A549 (cell line): ENCODE results near the gene SERINC5. TPM values are rescaled to one million over a fixed set of nuclear protein-coding genes. Genes with fewer than 3 reads are reported as not detected.

Experiments used
- ATAC-seq, 2 experiments: fragments of 200-7000 bp in 1 of 2; fragments of >200 bp in 1 of 2; cut with Nextera tagmentation in 1 of 2; cut with Tn5 transposase in 1 of 2; 3 replicates each; pipeline versions ENCODE4 v1.8.0 to v1.9.1; 2018 to 2020; ENCODE audit warnings: mild to moderate bottlenecking in 1 of 2, moderate library complexity in 1 of 2
- CTCF ChIA-PET: fragments of 300-600 bp; sonication (Branson Sonifier 250); formaldehyde crosslinking; extraction: SDS; loops from one replicate; lab custom pipeline; 2021; ENCODE audit warnings: antibody characterized with exemption, inconsistent platforms; lab: Yijun Ruan, JAX
- POLR2A ChIA-PET: fragments of 350-600 bp; formaldehyde crosslinking; extraction: SDS; loops from one replicate; lab custom pipeline; 2021; ENCODE audit warnings: antibody characterized with exemption, inconsistent platforms; lab: Yijun Ruan, JAX
- DNase-seq, 2 experiments: peaks; one replicate each; pipeline versions ENCODE4 v3.0.0 to v3.0.0-alpha.2; 2011 to 2016; ENCODE audit warnings: low read depth in 1 of 2, low spot score in 1 of 2
- FAIRE-seq: peaks from 2 replicates; lab custom pipeline; 2011; peaks lifted over from hg19 to GRCh38; lab: Jason Lieb, UNC
- H3K27ac ChIP-seq, 2 experiments: fragments of >200 bp; sonication (Bioruptor Twin); formaldehyde crosslinking; 3 replicates each; pipeline ENCODE4 v1.5.1; 2016 to 2017
- H3K4me1 ChIP-seq: fragments of >200 bp; sonication (Bioruptor Twin); formaldehyde crosslinking; 3 replicates; pipeline ENCODE4 v1.6.1; 2016
- H3K4me2 ChIP-seq: fragments of >200 bp; sonication (Bioruptor Twin); formaldehyde crosslinking; 3 replicates; pipeline ENCODE4 v1.6.1; 2016
- H3K4me3 ChIP-seq: fragments of >200 bp; sonication (Bioruptor Twin); formaldehyde crosslinking; 3 replicates; pipeline ENCODE4 v1.5.1; 2016
- H3K9me3 ChIP-seq: fragments of >200 bp; sonication (Bioruptor Twin); formaldehyde crosslinking; 3 replicates; pipeline ENCODE4 v1.6.1; 2016
- CBX2 ChIP-seq: fragments of 200-600 bp; sonication (generic); IDR thresholded peaks from 2 replicates; pipeline ENCODE4 v1.6.1; 2016; ENCODE audit warnings: low read depth, mild to moderate bottlenecking, borderline replicate concordance
- EHF ChIP-seq: fragments of 250-450 bp; sonication (Bioruptor Pico); IDR thresholded peaks from 2 replicates; pipeline ENCODE4 v1.5.0; 2020; ENCODE audit warnings: mild to moderate bottlenecking
- EP300 ChIP-seq, 2 experiments: fragments of >200 bp; sonication (Bioruptor Twin); formaldehyde crosslinking; IDR thresholded peaks; 2 replicates in 1 of 2; 3 replicates in 1 of 2; pipeline ENCODE4 v1.6.1; 2016 to 2017
- ESRRA ChIP-seq: fragments of 150-350 bp; IDR thresholded peaks from 2 replicates; pipeline ENCODE4 v1.6.1; 2014; ENCODE audit warnings: mild to moderate bottlenecking, low read length, borderline replicate concordance
- FOSB ChIP-seq: fragments of 250-450 bp; sonication (Bioruptor Pico); IDR thresholded peaks from 2 replicates; pipeline ENCODE4 v1.5.0; 2020; ENCODE audit warnings: mild to moderate bottlenecking, moderate library complexity
- FOSL2 ChIP-seq, 2 experiments: fragments of 450-650 bp in 1 of 2; fragments of >200 bp in 1 of 2; sonication (Bioruptor Twin) in 1 of 2; formaldehyde crosslinking; IDR thresholded peaks; 2 replicates each; pipeline versions ENCODE4 v1.5.0 to v1.6.1; 2016 to 2020; ENCODE audit warnings: mild to moderate bottlenecking in 1 of 2, moderate library complexity in 1 of 2
- HDAC2 ChIP-seq: fragments of 200-600 bp; sonication (generic); IDR thresholded peaks from 2 replicates; pipeline ENCODE4 v1.6.1; 2016
- JUNB ChIP-seq: fragments of >200 bp; sonication (Bioruptor Twin); formaldehyde crosslinking; IDR thresholded peaks from 2 replicates; pipeline ENCODE4 v1.6.1; 2016
- KDM1A ChIP-seq: fragments of 200-600 bp; sonication (generic); IDR thresholded peaks from 2 replicates; pipeline ENCODE4 v1.6.1; 2016; ENCODE audit warnings: low read depth, mild to moderate bottlenecking
- MAFK ChIP-seq: fragments of 450-650 bp; IDR thresholded peaks from 2 replicates; pipeline ENCODE4 v1.6.1; 2014; ENCODE audit not compliant: partially characterized antibody
- NPAS2 ChIP-seq: fragments of 250-450 bp; sonication (Bioruptor Pico); IDR thresholded peaks from 2 replicates; pipeline ENCODE4 v1.8.0; 2022; ENCODE audit warnings: mild to moderate bottlenecking, moderate library complexity, borderline replicate concordance
- PHF8 ChIP-seq: fragments of 200-600 bp; sonication (generic); IDR thresholded peaks from 2 replicates; pipeline ENCODE4 v1.6.1; 2016; ENCODE audit warnings: low read depth, mild to moderate bottlenecking, antibody characterized with exemption, moderate library complexity, borderline replicate concordance
- POLR2AphosphoS2 ChIP-seq: conservative IDR thresholded peaks from 2 replicates; pipeline ENCODE4 v1.6.1; 2012; ENCODE audit warnings: low read length, improper control_type of control experiment, inconsistent platforms
- RAD21 ChIP-seq, 2 experiments: fragments of >200 bp in 1 of 2; sonication (Bioruptor Twin) in 1 of 2; formaldehyde crosslinking in 1 of 2; IDR thresholded peaks in 1 of 2; conservative IDR thresholded peaks in 1 of 2; 2 replicates in 1 of 2; 3 replicates in 1 of 2; pipeline ENCODE4 v1.6.1; 2012 to 2018; ENCODE audit warnings: inconsistent platforms in 1 of 2
- RCOR1 ChIP-seq: fragments of 150-350 bp; IDR thresholded peaks from 2 replicates; pipeline ENCODE4 v1.6.1; 2014; ENCODE audit warnings: antibody characterized with exemption, low read length, low read depth
- RFX5 ChIP-seq: fragments of 450-650 bp; IDR thresholded peaks from 2 replicates; pipeline ENCODE4 v1.7.1; 2014; ENCODE audit warnings: antibody characterized with exemption, mild to moderate bottlenecking, moderate library complexity
- RNF2 ChIP-seq: fragments of 200-600 bp; sonication (generic); IDR thresholded peaks from 2 replicates; pipeline ENCODE4 v1.6.1; 2016; ENCODE audit warnings: low read depth, mild to moderate bottlenecking, antibody characterized with exemption, moderate library complexity, borderline replicate concordance
- TP53 ChIP-seq: fragments of 250-450 bp; sonication (Bioruptor Pico); IDR thresholded peaks from 2 replicates; pipeline ENCODE4 v1.5.0; 2021; ENCODE audit warnings: mild to moderate bottlenecking, moderate library complexity
- ZC3H11A ChIP-seq: fragments of 450-650 bp; IDR thresholded peaks from 2 replicates; pipeline ENCODE4 v1.6.1; 2014; ENCODE audit warnings: antibody characterized with exemption, mild to moderate bottlenecking
- ZFP36 ChIP-seq: fragments of 450-650 bp; IDR thresholded peaks from 2 replicates; pipeline ENCODE4 v1.6.1; 2014; ENCODE audit warnings: borderline replicate concordance; ENCODE audit not compliant: partially characterized antibody
- WGBS: methylation state at CpG from one replicate; pipeline ENCODE4 v1.1.6; 2017; ENCODE audit errors: missing lambda C conversion rate; 5-methylcytosine and 5-hydroxymethylcytosine counted together
- polyA plus RNA-seq, 4 experiments: library from polyadenylated mRNA; depleted of rRNA in 3 of 4; stranded (reverse); fragments of >200 nt; fragmentation: RNase III in 1 of 4; extraction: RNeasy Plus Mini Kit Qiagen cat#74134 plus additional on column Dnase treatment in 1 of 4; gene quantifications; 2 replicates in 3 of 4; 3 replicates in 1 of 4; pipeline ENCODE4 v1.2.3, GENCODE V29; 2011 to 2017
- TF ChIP-seq, protein P1 (sequence below): fragments of 150-350 bp; IDR thresholded peaks from 2 replicates; pipeline ENCODE4 v1.6.1; 2014; ENCODE audit warnings: low read depth, mild to moderate bottlenecking, low read length
- TF ChIP-seq, protein P2 (sequence below): fragments of 200-600 bp; sonication (generic); IDR thresholded peaks from 2 replicates; pipeline ENCODE4 v1.6.1; 2016; ENCODE audit warnings: antibody characterized with exemption, mild to moderate bottlenecking, moderate library complexity
- TF ChIP-seq, protein P3 (sequence below): fragments of 250-450 bp; sonication (Bioruptor Pico); IDR thresholded peaks from 2 replicates; pipeline ENCODE4 v1.5.0; 2020; ENCODE audit warnings: low read depth, mild to moderate bottlenecking, moderate library complexity
- TF ChIP-seq, protein P4 (sequence below): IDR thresholded peaks from 2 replicates; pipeline ENCODE4 v1.6.1; 2012
- TF ChIP-seq, protein P5 (sequence below): fragments of >200 bp; sonication (Bioruptor Twin); formaldehyde crosslinking; IDR thresholded peaks from 3 replicates; pipeline ENCODE4 v1.5.1; 2016

The SERINC5 gene
- polyA plus RNA-seq, 2 of the 4 experiments (the other 2 are of a cell fraction), result 7.0 to 13.4 TPM

DNA sequence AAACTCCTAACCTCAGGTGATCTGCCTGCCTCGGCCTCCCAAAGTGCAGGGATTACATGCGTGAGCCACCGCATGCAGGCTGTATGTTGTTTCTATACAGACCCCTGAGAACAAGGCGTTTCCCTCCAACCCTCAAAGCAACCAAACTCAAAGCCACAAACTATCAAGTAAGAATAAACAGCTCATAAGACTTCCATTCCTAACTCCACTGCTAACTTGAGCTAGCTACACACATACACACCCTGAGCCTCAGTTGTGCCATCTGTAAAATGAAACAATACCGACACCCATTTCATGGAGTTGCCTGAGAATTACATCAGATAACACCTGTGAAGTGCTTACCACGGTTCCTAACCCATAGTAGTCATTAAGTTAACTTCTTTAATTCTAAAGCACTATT is 70.8 kb downstream of the SERINC5 start:
- no peak overlapping the region; the same call in 2 of the 3 replicates for H3K4me3 ChIP-seq
- DNase-seq, result no peak
- no peak for TF ChIP-seq FOSL2 (IDR thresholded peaks at IDR 0.05)
- no peak for TF ChIP-seq FOSL2 (CRISPR knock-in tag; IDR thresholded peaks at IDR 0.05)
- TF ChIP-seq, protein P1, sequence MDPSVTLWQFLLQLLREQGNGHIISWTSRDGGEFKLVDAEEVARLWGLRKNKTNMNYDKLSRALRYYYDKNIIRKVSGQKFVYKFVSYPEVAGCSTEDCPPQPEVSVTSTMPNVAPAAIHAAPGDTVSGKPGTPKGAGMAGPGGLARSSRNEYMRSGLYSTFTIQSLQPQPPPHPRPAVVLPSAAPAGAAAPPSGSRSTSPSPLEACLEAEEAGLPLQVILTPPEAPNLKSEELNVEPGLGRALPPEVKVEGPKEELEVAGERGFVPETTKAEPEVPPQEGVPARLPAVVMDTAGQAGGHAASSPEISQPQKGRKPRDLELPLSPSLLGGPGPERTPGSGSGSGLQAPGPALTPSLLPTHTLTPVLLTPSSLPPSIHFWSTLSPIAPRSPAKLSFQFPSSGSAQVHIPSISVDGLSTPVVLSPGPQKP, result no peak
- no peak for TF ChIP-seq ZC3H11A
- TF ChIP-seq, protein P2, sequence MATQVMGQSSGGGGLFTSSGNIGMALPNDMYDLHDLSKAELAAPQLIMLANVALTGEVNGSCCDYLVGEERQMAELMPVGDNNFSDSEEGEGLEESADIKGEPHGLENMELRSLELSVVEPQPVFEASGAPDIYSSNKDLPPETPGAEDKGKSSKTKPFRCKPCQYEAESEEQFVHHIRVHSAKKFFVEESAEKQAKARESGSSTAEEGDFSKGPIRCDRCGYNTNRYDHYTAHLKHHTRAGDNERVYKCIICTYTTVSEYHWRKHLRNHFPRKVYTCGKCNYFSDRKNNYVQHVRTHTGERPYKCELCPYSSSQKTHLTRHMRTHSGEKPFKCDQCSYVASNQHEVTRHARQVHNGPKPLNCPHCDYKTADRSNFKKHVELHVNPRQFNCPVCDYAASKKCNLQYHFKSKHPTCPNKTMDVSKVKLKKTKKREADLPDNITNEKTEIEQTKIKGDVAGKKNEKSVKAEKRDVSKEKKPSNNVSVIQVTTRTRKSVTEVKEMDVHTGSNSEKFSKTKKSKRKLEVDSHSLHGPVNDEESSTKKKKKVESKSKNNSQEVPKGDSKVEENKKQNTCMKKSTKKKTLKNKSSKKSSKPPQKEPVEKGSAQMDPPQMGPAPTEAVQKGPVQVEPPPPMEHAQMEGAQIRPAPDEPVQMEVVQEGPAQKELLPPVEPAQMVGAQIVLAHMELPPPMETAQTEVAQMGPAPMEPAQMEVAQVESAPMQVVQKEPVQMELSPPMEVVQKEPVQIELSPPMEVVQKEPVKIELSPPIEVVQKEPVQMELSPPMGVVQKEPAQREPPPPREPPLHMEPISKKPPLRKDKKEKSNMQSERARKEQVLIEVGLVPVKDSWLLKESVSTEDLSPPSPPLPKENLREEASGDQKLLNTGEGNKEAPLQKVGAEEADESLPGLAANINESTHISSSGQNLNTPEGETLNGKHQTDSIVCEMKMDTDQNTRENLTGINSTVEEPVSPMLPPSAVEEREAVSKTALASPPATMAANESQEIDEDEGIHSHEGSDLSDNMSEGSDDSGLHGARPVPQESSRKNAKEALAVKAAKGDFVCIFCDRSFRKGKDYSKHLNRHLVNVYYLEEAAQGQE, result no peak
- no peak for TF ChIP-seq EHF (CRISPR knock-in tag)
- no peak for TF ChIP-seq KDM1A
- no peak for TF ChIP-seq ESRRA
- no peak for TF ChIP-seq RAD21 (conservative IDR thresholded peaks at IDR 0.05 in 1 of 2, IDR thresholded peaks at IDR 0.05 in 1 of 2)
- TF ChIP-seq, protein P3, sequence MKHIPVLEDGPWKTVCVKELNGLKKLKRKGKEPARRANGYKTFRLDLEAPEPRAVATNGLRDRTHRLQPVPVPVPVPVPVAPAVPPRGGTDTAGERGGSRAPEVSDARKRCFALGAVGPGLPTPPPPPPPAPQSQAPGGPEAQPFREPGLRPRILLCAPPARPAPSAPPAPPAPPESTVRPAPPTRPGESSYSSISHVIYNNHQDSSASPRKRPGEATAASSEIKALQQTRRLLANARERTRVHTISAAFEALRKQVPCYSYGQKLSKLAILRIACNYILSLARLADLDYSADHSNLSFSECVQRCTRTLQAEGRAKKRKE (CRISPR knock-in tag), result no peak
- peaks cover 68% of the 10 kb centered on the region for H3K4me1 ChIP-seq
- peak overlapping the region; percentile 67 for H3K4me2 ChIP-seq
- ChIA-PET POLR2A (no interaction called here), CTCF (interaction anchor here (0.6 to 1.5 kb wide), 2 partner anchors 102 to 966 kb away, joined by 4 to 7 read pairs; no protein-coding TSS in a partner anchor)
- ATAC-seq, result no peak
- H3K27ac ChIP-seq, result peak overlapping the region; percentile 52 to 80
- WGBS, result 92% methylated on average over 6 of the region's 6 CpGs
- FAIRE-seq, result no peak
- H3K9me3 ChIP-seq, result no peaks in the 10 kb centered on the region

DNA sequence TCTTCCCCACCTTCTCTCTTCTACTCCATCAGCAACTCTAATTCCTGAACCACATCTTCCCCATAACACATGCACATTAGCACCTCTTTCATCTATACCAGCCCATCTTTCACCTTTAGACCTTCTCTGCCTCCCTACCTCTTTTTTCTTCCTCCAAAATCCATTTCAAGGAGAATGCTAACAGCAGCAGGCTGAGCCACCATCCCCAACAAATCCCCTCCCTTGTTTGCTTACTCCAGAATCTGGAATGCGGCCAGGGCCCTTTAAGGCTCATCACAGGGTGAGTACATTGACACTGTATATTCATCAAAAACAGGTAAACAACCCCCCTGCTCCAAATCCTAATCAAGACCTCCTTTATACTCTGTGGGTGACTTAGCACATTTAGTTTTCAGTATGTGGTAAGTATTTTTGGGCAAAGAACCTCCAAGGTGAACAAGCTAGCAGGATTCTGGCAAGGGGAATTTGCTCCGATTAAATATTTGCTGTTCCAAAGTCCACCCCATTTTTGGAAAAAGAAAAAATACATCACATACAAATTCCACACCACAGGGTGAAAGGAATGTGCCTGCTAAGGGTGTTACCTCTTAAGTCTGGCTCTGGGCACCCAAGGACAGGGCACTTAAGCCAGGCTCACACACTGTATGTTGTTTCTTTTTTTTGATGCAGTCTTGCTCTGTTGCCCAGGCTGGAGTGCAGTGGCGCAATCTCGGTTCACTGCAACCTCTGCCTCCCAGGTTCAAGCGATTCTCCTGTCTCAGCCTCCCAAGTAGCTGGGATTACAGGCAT is 71.4 kb downstream of the SERINC5 start:
- ChIA-PET CTCF (interaction anchor here (0.6 to 1.5 kb wide), 3 partner anchors 8 to 967 kb away, joined by 3 to 7 read pairs (median 4); no protein-coding TSS in a partner anchor), POLR2A (no interaction called here)
- H3K4me3 ChIP-seq, result no peak overlapping the region; the same call in 2 of the 3 replicates
- ATAC-seq (peak; percentile 83 to 89), DNase-seq (peak; percentile 55 to 76), FAIRE-seq (no peak)
- H3K4me1 ChIP-seq, result peaks cover 68% of the 10 kb centered on the region
- H3K27ac ChIP-seq, result peak overlapping the region; percentile 52 to 80
- WGBS, result 36% methylated on average over 5 of the region's 5 CpGs
- H3K9me3 ChIP-seq, result no peaks in the 10 kb centered on the region
- peak overlapping the region; percentile 67 for H3K4me2 ChIP-seq
- TF ChIP-seq POLR2AphosphoS2 (no peak), KDM1A (no peak), MAFK (peak; percentile 19), NPAS2 (CRISPR knock-in tag) (no peak), CBX2 (no peak), RNF2 (no peak), HDAC2 (no peak), ZFP36 (no peak), RFX5 (no peak), FOSB (CRISPR knock-in tag) (no peak), PHF8 (no peak), EP300 (IDR thresholded peaks at IDR 0.05) (peak in 1 of 2 experiments; percentile 39; a peak in 2 of 5 replicates), JUNB (no peak), RCOR1 (no peak), TP53 (CRISPR knock-in tag) (no peak)
- TF ChIP-seq, protein P4, sequence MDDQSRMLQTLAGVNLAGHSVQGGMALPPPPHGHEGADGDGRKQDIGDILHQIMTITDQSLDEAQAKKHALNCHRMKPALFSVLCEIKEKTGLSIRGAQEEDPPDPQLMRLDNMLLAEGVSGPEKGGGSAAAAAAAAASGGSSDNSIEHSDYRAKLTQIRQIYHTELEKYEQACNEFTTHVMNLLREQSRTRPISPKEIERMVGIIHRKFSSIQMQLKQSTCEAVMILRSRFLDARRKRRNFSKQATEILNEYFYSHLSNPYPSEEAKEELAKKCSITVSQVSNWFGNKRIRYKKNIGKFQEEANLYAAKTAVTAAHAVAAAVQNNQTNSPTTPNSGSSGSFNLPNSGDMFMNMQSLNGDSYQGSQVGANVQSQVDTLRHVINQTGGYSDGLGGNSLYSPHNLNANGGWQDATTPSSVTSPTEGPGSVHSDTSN, result no peak
- TF ChIP-seq, protein P3 (CRISPR knock-in tag), result no peak
- TF ChIP-seq, protein P5, sequence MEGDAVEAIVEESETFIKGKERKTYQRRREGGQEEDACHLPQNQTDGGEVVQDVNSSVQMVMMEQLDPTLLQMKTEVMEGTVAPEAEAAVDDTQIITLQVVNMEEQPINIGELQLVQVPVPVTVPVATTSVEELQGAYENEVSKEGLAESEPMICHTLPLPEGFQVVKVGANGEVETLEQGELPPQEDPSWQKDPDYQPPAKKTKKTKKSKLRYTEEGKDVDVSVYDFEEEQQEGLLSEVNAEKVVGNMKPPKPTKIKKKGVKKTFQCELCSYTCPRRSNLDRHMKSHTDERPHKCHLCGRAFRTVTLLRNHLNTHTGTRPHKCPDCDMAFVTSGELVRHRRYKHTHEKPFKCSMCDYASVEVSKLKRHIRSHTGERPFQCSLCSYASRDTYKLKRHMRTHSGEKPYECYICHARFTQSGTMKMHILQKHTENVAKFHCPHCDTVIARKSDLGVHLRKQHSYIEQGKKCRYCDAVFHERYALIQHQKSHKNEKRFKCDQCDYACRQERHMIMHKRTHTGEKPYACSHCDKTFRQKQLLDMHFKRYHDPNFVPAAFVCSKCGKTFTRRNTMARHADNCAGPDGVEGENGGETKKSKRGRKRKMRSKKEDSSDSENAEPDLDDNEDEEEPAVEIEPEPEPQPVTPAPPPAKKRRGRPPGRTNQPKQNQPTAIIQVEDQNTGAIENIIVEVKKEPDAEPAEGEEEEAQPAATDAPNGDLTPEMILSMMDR, result no peak
